ENCODE measurements around the gene RCBTB2. TPM values are rescaled to one million over a fixed set of nuclear protein-coding genes. Genes with fewer than 3 reads are reported as not detected.

RCBTB2 gene
- total RNA-seq, 2 donors from 2014 or later: 3.1 to 7.3 TPM

DNA sequence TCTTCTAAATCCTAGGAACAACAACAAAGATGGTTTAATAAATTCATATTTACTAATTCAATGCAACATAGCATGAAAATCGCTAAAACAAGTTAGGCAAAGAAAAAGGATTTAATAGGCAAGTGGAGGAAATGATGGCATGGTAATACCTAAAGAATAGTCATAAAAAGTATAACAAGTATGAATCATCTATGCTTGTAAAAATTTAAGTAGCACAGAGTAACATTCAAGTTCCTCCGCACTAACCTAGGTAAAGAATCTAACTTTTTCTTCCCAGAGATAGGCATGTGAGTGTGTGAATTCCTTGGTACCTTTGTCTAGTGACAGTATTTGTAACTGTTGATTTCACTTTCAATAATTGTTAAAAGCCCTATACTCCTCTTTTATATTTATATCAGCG lies 42.6 kb downstream of the RCBTB2 start:
- H3K9me3 Mint-ChIP-seq: peaks cover 6% of the 10 kb centered on the region
- WGBS, 2 experiments (ENCODE audit: insufficient coverage in 1 of 2, insufficient read length in 1 of 2): 83% methylated on average over 2 of the region's 3 CpGs; no CpG with 5 or more reads in 1 of the 2 experiments
- H3K9me3 ChIP-seq (ENCODE audit: control insufficient read depth, low read length): peaks cover 8% of the 10 kb centered on the region
- H3K4me3 Mint-ChIP-seq: no peak overlapping the region
- peaks cover 14% of the 10 kb centered on the region for H3K36me3 Mint-ChIP-seq (ENCODE audit: low read depth)
- no peak overlapping the region for H3K4me3 ChIP-seq (ENCODE audit: low read length)
- no peaks in the 10 kb centered on the region for H3K27me3 ChIP-seq (ENCODE audit: control insufficient read depth, insufficient read depth, low read length, poor library complexity, severe bottlenecking)
- no peaks in the 10 kb centered on the region for H3K36me3 ChIP-seq (ENCODE audit: control insufficient read depth, insufficient read depth, low read length)
- TF ChIP-seq, protein P1, sequence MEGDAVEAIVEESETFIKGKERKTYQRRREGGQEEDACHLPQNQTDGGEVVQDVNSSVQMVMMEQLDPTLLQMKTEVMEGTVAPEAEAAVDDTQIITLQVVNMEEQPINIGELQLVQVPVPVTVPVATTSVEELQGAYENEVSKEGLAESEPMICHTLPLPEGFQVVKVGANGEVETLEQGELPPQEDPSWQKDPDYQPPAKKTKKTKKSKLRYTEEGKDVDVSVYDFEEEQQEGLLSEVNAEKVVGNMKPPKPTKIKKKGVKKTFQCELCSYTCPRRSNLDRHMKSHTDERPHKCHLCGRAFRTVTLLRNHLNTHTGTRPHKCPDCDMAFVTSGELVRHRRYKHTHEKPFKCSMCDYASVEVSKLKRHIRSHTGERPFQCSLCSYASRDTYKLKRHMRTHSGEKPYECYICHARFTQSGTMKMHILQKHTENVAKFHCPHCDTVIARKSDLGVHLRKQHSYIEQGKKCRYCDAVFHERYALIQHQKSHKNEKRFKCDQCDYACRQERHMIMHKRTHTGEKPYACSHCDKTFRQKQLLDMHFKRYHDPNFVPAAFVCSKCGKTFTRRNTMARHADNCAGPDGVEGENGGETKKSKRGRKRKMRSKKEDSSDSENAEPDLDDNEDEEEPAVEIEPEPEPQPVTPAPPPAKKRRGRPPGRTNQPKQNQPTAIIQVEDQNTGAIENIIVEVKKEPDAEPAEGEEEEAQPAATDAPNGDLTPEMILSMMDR (conservative IDR thresholded peaks at IDR 0.05): no peak
- no peaks in the 10 kb centered on the region for H3K4me1 ChIP-seq (ENCODE audit: control insufficient read depth, insufficient read depth, low read length)
- H3K4me1 Mint-ChIP-seq: no peaks in the 10 kb centered on the region
- H3K27ac Mint-ChIP-seq: no peak overlapping the region
- no peak overlapping the region for H3K9ac ChIP-seq (ENCODE audit: extremely low read depth, low read length, poor library complexity, severe bottlenecking)
- no peak overlapping the region for H3K27ac ChIP-seq (ENCODE audit: low read depth, low read length)
- no peak for DNase-seq
- H3K27me3 Mint-ChIP-seq (ENCODE audit: insufficient read depth): no peaks in the 10 kb centered on the region

DNA sequence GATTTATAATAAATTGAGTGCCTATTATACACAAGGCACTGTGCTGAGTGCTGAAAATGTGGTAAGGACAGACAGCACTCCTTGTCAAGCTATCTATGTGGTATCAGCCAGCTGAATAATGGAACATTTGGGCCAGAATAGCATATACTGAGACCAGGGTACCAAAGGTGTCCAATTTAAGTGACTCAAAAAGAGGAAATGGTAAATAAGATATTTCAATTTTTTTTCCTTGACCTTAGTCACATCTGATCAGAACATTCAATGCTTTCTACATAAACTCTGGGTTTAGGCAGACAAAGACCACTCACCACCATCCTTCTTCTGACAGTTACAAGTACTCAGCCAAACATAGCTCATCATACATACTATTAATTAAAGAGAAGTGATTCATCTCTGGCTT lies 43.2 kb downstream of the RCBTB2 start:
- H3K4me3 Mint-ChIP-seq: no peak overlapping the region
- H3K27me3 Mint-ChIP-seq (ENCODE audit: insufficient read depth): no peaks in the 10 kb centered on the region
- TF ChIP-seq, protein P1 (conservative IDR thresholded peaks at IDR 0.05): no peak
- H3K9me3 Mint-ChIP-seq: peaks cover 6% of the 10 kb centered on the region
- Histone ChIP-seq H3K27me3 (ENCODE audit: control insufficient read depth, insufficient read depth, low read length, poor library complexity, severe bottlenecking) (no peaks in the 10 kb centered on the region), H3K27ac (ENCODE audit: low read depth, low read length) (no peak overlapping the region), H3K4me1 (ENCODE audit: control insufficient read depth, insufficient read depth, low read length) (no peaks in the 10 kb centered on the region), H3K36me3 (ENCODE audit: control insufficient read depth, insufficient read depth, low read length) (no peaks in the 10 kb centered on the region), H3K9ac (ENCODE audit: extremely low read depth, low read length, poor library complexity, severe bottlenecking) (no peak overlapping the region), H3K9me3 (ENCODE audit: control insufficient read depth, low read length) (peaks cover 8% of the 10 kb centered on the region), H3K4me3 (ENCODE audit: low read length) (no peak overlapping the region)
- no peaks in the 10 kb centered on the region for H3K4me1 Mint-ChIP-seq
- no peak for DNase-seq
- H3K27ac Mint-ChIP-seq: no peak overlapping the region
- peaks cover 14% of the 10 kb centered on the region for H3K36me3 Mint-ChIP-seq (ENCODE audit: low read depth)

GRCh38 chr13:48488995-48489394 lies 43.9 kb downstream of the RCBTB2 start:
- no peak for DNase-seq
- no peak overlapping the region for H3K9ac ChIP-seq (ENCODE audit: extremely low read depth, low read length, poor library complexity, severe bottlenecking)
- no peaks in the 10 kb centered on the region for H3K36me3 ChIP-seq (ENCODE audit: control insufficient read depth, insufficient read depth, low read length)
- Mint-ChIP-seq H3K27ac (no peak overlapping the region), H3K4me1 (no peaks in the 10 kb centered on the region), H3K36me3 (ENCODE audit: low read depth) (peaks cover 14% of the 10 kb centered on the region), H3K4me3 (no peak overlapping the region), H3K9me3 (peaks cover 6% of the 10 kb centered on the region), H3K27me3 (ENCODE audit: insufficient read depth) (no peaks in the 10 kb centered on the region)
- H3K27ac ChIP-seq (ENCODE audit: low read depth, low read length): no peak overlapping the region
- H3K4me1 ChIP-seq (ENCODE audit: control insufficient read depth, insufficient read depth, low read length): no peaks in the 10 kb centered on the region
- TF ChIP-seq, protein P1 (conservative IDR thresholded peaks at IDR 0.05): no peak
- no peaks in the 10 kb centered on the region for H3K27me3 ChIP-seq (ENCODE audit: control insufficient read depth, insufficient read depth, low read length, poor library complexity, severe bottlenecking)
- no peak overlapping the region for H3K4me3 ChIP-seq (ENCODE audit: low read length)
- H3K9me3 ChIP-seq (ENCODE audit: control insufficient read depth, low read length): peaks cover 8% of the 10 kb centered on the region

Data from endodermal cell (in vitro differentiated cells).